SK-N-SH (cell line): ENCODE results near the gene PDE4D.

Experiments used
- GABPA ChIP-seq: IDR thresholded peaks from 2 replicates; pipeline ENCODE4 v1.4.0; 2012; ENCODE audit warnings: low read depth, mild to moderate bottlenecking
- MXI1 ChIP-seq: IDR thresholded peaks from 2 replicates; pipeline ENCODE4 v1.6.1; 2012; ENCODE audit warnings: mild to moderate bottlenecking, low read depth, low read length, improper control_type of control experiment
- NRF1 ChIP-seq: IDR thresholded peaks from 2 replicates; pipeline ENCODE4 v1.6.1; 2012; ENCODE audit warnings: low read depth, mild to moderate bottlenecking, low read length
- POLR2AphosphoS5 ChIP-seq: IDR thresholded peaks from 2 replicates; pipeline ENCODE4 v1.6.1; 2012; ENCODE audit warnings: low read depth, low read length
- RCOR1 ChIP-seq: fragments of 150-350 bp; IDR thresholded peaks from 2 replicates; pipeline ENCODE4 v1.6.1; 2017; ENCODE audit warnings: antibody characterized with exemption, low read length
- RFX5 ChIP-seq: IDR thresholded peaks from 2 replicates; pipeline ENCODE4 v1.6.1; 2012; ENCODE audit warnings: mild to moderate bottlenecking, improper control_type of control experiment, low read length
- SMC3 ChIP-seq: IDR thresholded peaks from 2 replicates; pipeline ENCODE4 v1.6.1; 2012; ENCODE audit warnings: low read depth, low read length, improper control_type of control experiment
- YY1 ChIP-seq: IDR thresholded peaks from 2 replicates; pipeline ENCODE4 v1.4.0; 2012; ENCODE audit warnings: low read depth, mild to moderate bottlenecking
- TF ChIP-seq, protein P1 (sequence below): fragments of 200-600 bp; sonication (generic); IDR thresholded peaks from 2 replicates; pipeline ENCODE4 v1.6.1; 2017; ENCODE audit warnings: antibody characterized with exemption, mild to moderate bottlenecking, moderate library complexity
- TF ChIP-seq, protein P2 (sequence below): IDR thresholded peaks from 2 replicates; pipeline ENCODE4 v1.4.0; 2012; ENCODE audit warnings: low read depth
- TF ChIP-seq, protein P3 (sequence below): IDR thresholded peaks from 2 replicates; pipeline ENCODE4 v1.4.0; 2012; ENCODE audit warnings: low read depth, borderline replicate concordance
- TF ChIP-seq, protein P4 (sequence below): IDR thresholded peaks from 2 replicates; pipeline ENCODE4; 2012

- TF ChIP-seq, protein P1, sequence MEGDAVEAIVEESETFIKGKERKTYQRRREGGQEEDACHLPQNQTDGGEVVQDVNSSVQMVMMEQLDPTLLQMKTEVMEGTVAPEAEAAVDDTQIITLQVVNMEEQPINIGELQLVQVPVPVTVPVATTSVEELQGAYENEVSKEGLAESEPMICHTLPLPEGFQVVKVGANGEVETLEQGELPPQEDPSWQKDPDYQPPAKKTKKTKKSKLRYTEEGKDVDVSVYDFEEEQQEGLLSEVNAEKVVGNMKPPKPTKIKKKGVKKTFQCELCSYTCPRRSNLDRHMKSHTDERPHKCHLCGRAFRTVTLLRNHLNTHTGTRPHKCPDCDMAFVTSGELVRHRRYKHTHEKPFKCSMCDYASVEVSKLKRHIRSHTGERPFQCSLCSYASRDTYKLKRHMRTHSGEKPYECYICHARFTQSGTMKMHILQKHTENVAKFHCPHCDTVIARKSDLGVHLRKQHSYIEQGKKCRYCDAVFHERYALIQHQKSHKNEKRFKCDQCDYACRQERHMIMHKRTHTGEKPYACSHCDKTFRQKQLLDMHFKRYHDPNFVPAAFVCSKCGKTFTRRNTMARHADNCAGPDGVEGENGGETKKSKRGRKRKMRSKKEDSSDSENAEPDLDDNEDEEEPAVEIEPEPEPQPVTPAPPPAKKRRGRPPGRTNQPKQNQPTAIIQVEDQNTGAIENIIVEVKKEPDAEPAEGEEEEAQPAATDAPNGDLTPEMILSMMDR = no peak
- TF ChIP-seq, protein P2, sequence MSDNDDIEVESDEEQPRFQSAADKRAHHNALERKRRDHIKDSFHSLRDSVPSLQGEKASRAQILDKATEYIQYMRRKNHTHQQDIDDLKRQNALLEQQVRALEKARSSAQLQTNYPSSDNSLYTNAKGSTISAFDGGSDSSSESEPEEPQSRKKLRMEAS = no peak
- TF ChIP-seq, protein P3, sequence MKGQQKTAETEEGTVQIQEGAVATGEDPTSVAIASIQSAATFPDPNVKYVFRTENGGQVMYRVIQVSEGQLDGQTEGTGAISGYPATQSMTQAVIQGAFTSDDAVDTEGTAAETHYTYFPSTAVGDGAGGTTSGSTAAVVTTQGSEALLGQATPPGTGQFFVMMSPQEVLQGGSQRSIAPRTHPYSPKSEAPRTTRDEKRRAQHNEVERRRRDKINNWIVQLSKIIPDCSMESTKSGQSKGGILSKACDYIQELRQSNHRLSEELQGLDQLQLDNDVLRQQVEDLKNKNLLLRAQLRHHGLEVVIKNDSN = no peak
- TF ChIP-seq GABPA (no peak), SMC3 (no peak), RFX5 (no peak), RCOR1 (no peak), YY1 (no peak), POLR2AphosphoS5 (no peak), MXI1 (no peak), NRF1 (no peak)
- TF ChIP-seq, protein P4, sequence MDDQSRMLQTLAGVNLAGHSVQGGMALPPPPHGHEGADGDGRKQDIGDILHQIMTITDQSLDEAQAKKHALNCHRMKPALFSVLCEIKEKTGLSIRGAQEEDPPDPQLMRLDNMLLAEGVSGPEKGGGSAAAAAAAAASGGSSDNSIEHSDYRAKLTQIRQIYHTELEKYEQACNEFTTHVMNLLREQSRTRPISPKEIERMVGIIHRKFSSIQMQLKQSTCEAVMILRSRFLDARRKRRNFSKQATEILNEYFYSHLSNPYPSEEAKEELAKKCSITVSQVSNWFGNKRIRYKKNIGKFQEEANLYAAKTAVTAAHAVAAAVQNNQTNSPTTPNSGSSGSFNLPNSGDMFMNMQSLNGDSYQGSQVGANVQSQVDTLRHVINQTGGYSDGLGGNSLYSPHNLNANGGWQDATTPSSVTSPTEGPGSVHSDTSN = no peak
These were observed 776.2 kb downstream of the PDE4D start for GRCh38 chr5:59117320-59117719.
